ENCODE data around the gene RHOC.

The RHOC gene

DNA sequence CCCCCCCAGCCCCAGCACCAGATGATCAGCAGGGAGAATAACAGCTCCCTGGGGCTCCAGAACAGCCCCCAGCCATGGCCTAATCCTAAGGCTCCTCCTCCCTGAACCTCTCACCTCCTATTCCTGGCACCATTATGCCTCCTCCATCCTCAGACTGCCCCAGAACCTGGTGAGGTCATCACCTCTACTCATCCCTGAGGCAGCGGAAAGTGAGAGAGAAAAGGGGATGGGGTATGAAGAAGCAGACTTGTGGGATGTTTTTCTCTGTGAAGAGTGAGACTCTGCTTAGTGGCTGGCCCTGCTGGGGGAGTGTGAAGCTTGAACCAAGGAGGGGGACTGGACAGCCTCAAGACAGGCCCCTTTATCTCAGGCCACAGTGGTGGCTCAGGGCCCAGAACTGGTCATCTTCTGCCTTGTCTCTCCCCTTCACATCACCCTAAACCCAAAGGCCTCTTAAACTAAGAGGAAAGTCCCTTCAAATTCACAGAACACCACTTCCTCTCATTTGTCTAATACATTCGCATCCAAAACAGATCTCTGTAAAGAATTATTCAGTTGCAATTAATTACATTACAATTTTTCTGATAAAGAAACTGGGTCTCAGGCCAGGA is 10.4 kb upstream of the RHOC start:
- no peak for FAIRE-seq

DNA sequence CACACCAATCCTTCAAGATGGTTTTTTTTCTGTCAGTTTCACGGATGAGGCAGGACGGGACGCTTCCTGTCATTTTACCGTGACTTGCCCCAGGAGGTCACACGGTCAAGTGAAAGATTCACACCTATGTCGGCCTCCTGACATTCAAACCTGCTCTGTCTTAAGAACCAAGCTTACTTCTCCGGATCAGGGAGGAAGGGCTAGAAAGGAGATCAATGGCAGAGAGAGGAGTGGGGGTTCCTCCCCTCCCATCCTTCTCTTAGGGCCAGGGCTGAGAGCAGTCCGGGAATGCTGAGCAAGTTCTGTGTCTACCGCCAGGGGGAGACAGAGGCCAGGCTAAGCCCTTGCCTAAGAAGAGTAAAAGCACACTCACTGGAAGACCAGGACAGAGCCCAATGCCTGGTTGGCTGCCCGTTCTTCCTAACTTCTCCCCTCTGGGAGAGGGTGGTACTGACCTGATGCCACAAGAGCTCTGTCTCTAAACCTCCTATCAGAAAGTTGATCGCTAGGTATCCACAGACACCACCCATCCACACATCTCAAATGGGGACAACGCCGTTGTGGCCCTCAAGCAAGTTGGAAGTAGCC is 9.3 kb upstream of the RHOC start:
- FAIRE-seq = no peak

GRCh38 chr1:112715264-112716053 is 8.5 kb upstream of the RHOC start, which contains the start of gene PPM1J:
Gene PPM1J, minus strand, starts transcription at chr1:112715332. Its CDS starts 31 bp downstream, at chr1:112715301.
- FAIRE-seq = no peak

DNA sequence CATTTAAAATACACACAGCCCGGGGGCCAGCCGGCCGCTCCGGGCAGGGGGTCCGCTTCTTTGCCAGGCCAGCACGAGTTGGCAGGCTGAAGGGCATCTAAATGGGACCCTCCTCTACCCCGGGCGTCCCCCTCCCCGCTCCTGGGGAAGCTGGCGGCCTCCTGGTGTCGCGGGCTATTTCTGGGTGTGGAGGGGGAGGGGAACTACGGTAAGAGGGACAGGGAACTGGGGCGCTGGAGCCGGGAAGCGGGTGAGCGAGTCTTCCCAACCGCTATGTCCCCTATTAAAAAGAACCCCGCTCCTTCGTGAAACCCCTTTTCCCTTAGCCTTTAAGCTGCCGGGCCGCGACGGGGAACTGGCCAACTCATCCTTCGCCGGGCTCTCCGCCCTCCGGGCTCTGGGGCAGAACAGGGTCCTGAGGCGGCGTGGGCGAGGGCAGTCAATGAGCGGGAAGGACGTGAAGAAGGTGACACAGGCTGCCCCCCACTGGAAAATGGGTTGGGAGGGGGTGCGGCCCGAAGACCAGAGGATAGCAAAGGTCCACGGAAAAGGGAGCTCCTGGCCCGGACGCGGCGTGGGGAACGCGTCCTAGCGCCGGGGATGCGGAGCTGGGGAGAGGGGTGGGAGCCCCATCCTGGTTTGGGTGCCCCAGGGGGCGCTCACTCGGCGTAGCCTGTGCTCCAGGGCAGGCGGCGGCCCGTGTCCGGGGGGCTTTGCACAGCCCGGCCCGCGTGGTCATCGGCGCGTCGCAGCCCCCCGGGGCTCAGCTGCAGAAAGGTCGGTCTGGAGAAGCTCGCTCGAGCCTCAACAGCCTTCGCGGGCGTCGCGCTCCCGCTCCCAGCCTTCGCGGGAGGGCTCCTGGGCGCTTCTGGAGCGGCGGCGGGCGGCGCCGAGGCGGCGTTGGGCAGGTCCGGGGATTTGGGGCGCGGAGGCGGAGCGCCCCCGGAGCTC is 7.7 kb upstream of the RHOC start:
- no peak for FAIRE-seq

GRCh38 chr1:112713466-112714312 is 6.8 kb upstream of the RHOC start:
- no peak for FAIRE-seq

GRCh38 chr1:112712701-112713128 is 5.8 kb upstream of the RHOC start:
- FAIRE-seq = no peak

- FAIRE-seq = no peak
These were observed 5.3 kb upstream of the RHOC start for GRCh38 chr1:112712191-112712590.

DNA sequence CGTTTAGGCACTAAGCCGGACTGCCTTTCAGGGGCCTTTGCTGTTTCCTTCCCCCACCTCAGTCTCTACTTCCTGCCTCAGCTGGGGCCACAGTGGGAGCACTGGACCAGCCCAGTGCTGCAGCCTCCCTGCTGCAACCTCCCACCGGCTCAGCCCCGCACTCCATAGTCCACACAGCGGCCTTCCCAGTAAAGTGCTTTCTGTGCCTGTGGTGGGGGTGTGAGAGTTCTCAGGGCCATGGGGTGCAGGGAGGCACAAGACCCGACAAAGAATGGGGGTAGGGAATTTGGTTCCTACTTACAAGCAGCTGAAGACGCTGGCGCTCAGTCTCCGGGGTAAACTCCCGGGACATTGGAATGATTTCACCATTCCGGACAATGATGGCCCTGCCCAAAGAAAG is 4.7 kb upstream of the RHOC start:
- no peak for FAIRE-seq

GRCh38 chr1:112711041-112711440 is 4.1 kb upstream of the RHOC start:
- FAIRE-seq = no peak

GRCh38 chr1:112710586-112710985 is 3.7 kb upstream of the RHOC start:
- no peak for FAIRE-seq

DNA sequence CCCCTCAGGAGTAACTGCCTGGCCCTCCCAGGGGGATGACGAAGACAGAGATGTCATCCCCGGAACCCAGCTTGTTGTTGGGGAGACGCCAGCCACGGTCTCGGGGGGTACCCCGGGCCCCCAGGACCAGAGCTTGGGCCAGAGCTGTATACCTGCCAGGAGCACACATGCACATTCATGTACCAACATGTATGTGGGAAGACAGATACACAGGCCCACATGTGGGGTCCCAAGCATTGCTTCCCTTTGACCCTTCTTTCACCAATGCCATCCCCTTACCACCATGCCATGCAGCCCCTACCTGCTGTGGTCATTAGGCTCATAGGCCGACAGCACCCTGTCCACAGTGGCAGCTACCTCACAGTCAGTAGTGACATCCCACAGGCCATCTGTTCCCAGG is 3.2 kb upstream of the RHOC start:
- no peak for FAIRE-seq

GRCh38 chr1:112708489-112708888 is 1.6 kb upstream of the RHOC start:
- no peak for FAIRE-seq

DNA sequence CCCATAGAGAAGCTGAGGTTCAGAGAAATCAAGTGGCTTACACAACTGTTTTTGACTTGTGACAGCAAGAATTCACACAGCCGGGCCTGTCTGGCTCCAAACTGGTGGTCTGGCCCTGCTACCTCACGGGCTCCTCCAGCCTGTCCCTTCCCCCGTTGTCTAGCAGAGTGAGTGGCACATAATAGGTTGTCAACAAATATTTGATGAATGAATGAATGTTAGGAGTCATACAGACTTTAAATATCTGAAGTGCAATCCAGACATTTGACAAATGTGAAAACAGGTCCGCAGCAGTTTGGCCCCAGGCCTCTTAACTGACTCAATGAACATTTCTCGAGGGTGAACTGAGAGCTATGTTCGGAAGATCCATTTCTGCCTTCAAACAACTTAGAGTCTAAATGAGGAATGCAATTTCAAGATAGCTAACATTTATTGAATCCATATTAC is 1.1 kb upstream of the RHOC start:
- no peak for FAIRE-seq

DNA sequence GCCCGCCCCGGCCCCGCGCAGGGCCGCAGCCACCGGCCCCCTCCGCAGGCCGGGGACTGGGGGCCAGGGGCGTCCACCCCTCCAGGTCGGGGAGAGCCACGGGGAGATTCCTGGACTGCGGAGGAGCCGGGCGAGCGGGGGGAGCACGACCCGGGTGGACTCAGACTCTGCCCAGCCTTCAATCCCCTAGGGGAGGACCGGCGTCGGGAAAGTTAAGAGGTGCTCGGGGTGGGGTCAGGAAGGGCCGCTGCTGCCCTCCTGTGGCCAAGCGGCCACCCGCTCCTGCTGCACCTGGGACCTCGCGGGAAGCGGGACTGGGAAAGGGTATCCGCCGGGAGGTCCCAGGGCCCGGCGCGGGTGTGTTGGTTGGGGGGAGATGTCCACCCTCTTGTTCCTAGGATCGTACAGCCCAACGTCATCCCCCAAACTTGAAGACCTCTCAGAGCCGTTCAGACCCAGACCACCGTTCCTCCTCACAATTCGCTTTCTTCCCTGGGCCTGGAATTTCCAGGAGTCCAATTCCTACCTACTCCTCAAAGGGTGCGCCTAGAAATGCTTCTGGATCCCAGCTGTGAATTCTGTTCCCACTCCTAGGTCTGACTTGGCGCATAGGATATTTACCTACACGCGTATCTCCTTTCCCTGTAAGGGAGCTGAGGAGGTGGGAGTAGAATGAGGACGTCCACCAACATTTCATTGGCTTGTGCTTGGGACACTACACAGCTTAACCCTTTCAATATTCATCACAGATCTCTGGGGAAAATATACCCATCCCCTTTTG is 484 bp upstream of the RHOC start:
- no peak for FAIRE-seq

DNA sequence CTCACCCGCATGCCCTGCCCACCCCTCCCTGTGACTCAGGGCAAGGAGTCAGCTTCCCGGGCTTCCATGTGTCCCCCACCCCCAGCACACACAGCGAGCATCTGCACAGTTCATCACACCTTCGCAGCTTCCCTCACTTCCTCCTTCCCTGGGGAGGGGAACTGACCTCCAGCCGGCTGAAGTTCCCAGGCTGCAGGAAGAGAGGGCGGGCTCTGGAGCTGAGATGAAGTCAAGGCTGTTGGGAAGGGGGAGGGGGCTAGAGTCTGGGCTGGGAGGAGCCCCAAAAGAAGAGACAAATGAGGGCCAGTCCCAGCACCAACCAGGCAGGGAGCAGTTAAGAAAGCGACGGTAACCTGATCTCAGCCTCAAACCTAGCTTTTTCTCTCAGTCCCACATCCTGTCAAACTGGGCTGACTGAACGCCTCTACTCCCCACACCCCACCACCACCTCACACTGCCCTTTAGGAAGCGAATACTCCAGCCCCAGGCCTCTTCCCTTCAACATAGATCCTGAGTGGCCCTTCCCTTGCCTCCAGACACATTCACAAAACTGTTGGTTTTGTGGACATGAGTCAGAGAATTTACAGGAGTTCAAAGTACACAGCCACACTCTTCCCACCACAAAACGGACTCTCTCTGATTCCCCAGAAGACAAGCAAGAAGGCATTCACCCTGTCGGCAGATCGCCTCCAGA is 1.8 kb downstream of the RHOC start:
- peak; percentile 63 for FAIRE-seq

DNA sequence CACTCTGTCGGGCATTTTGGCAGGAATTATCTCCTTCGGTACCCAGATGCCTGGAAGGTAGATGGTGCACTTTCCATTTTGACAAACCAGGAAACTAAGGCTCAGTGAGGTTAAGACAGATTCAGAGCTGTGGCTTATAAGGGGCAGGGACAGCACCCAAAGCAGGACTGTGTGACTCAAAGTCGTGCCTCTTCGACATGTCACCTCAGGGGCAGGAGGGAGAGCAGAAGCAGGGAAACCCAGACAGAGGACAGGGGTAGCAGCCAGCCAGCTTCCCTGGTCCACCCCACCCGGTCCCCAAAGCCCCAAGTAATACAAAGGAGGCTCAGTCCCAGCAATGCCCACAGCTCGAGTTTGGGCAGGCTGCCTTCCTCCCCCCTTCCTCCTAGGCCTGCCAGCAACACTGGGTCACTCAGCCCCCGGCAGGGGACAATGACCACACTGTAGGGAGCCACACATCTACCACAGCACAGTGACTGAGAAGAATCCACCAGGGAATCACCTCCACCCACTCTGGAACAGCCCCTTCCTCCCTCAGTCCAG is 2.5 kb downstream of the RHOC start:
- no peak for FAIRE-seq

GRCh38 chr1:112703706-112704105 is 3.2 kb downstream of the RHOC start:
- no peak for FAIRE-seq

DNA sequence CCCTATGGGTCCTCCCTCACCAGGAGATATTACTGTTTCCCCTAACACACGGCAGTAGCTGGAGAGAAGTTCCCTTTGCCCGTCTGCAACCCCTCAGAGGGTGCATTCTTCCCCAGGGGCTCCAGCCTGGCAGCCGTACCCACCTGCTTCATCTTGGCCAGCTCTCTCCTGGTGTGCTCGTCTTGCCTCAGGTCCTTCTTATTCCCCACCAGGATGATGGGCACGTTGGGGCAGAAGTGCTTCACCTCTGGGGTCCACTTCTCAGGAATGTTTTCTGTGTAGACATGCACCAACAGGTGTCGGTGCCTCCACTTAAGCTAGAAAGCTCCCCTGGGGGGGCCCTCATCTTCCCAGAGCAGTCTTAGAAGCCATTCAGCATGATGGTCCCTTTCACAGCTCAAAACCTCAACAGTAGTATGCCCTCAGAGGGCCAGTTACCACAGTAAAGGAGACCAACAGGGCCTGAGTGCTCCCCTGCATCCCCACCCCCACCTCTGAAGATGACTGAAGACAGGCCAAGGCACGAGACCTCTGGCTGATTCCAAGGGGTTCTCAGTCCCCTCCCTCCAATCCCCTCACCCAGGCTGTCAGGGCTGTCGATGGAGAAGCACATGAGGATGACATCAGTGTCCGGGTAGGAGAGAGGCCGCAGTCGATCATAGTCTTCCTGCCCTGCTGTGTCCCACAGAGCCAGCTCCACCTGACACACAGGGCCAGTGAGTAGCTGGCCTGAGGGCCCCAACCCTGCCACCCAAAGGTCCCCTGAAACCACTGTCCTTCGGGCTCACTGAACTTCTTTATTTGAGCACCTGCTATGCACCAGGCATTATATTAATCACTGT is 4.3 kb downstream of the RHOC start:
- FAIRE-seq = no peak

DNA sequence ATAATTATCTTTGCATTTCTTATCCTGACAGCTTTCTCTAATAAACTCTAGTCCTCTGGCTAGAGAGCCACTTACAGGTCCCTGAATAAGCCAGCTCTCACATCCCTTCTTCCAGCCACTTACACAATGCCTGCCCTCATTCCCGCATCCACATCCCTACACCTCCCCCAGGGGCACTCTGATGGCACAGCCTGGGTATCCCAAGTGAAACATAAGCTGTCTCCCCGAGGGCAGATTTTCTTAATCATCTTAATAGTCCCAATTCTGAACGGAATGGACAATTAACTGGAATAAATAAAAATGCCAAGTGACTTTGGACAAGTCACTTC is 4.9 kb downstream of the RHOC start:
- FAIRE-seq = no peak
